Peyer's patch (tissue), 4 donors: ENCODE results near the gene INSIG2.

Source experiments
- CTCF ChIP-seq, 6 experiments: fragments of 450-650 bp in 4 of 6; fragments of 200-600 bp in 2 of 6; sonication (generic) in 1 of 6; IDR thresholded peaks; one replicate each; pipeline ENCODE4 v1.5.1; 2017 to 2019; ENCODE audit warnings: antibody characterized with exemption in 6 of 6, mild to moderate bottlenecking in 3 of 6, moderate library complexity in 1 of 6
- POLR2A ChIP-seq, 2 donors: fragments of 450-650 bp; IDR thresholded peaks; one replicate each; pipeline ENCODE4 v1.5.1; 2017; ENCODE audit warnings: antibody characterized with exemption in 2 of 2, mild to moderate bottlenecking in 2 of 2, moderate library complexity in 2 of 2

GRCh38 chr2:118153433-118153832 is 65.2 kb downstream of the INSIG2 start:
- no peak for TF ChIP-seq CTCF (IDR thresholded peaks at IDR 0.05)
- no peak for TF ChIP-seq POLR2A (IDR thresholded peaks at IDR 0.05)
